ENCODE measurements around the gene RNF168.
"Not testable (repeated sequence)": the region's sequence is repeated elsewhere in the genome, so short reads cannot be mapped to it uniquely, and the experiment has no call there.

Gene RNF168

DNA sequence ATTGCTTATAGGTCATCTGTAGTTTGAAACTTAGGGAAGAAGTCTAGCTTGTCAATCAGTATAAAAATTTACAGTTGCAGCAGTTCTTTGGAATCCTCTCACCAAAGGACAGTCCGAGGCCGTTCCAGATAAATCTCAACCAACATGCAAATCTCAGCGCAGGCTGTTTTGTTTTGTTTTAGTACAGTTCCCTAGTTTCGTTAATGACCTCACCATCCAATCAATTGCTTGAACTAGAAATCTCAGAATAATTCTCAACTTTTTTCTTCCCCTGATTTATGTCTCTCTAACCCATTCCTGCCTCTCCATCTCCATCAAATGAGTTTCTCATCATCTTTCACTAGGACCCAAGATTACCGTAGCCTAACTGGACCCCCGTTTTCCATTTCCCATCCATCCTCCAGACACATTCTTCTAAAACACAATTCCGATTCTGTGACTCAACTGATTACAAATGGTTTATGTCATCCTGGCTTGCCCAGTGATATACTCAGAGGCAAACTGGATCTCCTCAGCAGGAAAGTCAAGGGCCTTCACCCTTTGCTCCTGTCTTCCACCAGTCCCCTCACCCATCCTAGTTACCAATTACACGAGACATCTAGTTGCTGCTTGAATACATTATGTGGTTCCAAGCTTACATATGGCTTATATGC is 10.3 kb upstream of the RNF168 start:
- TF ChIP-seq, protein P1, sequence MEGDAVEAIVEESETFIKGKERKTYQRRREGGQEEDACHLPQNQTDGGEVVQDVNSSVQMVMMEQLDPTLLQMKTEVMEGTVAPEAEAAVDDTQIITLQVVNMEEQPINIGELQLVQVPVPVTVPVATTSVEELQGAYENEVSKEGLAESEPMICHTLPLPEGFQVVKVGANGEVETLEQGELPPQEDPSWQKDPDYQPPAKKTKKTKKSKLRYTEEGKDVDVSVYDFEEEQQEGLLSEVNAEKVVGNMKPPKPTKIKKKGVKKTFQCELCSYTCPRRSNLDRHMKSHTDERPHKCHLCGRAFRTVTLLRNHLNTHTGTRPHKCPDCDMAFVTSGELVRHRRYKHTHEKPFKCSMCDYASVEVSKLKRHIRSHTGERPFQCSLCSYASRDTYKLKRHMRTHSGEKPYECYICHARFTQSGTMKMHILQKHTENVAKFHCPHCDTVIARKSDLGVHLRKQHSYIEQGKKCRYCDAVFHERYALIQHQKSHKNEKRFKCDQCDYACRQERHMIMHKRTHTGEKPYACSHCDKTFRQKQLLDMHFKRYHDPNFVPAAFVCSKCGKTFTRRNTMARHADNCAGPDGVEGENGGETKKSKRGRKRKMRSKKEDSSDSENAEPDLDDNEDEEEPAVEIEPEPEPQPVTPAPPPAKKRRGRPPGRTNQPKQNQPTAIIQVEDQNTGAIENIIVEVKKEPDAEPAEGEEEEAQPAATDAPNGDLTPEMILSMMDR (IDR thresholded peaks at IDR 0.05; ENCODE audit: low read depth, low read length) = no peak
- H3K4me3 ChIP-seq (ENCODE audit: low read depth, low read length) = no peak overlapping the region

- H3K4me3 ChIP-seq (ENCODE audit: low read depth, low read length) = not testable (repeated sequence)
These were observed 8.3 kb upstream of the RNF168 start for GRCh38 chr3:196511646-196512425.

GRCh38 chr3:196511108-196511507 is 7.5 kb upstream of the RNF168 start:
- H3K4me3 ChIP-seq (ENCODE audit: low read depth, low read length) = not testable (repeated sequence)

GRCh38 chr3:196506687-196507086 is 3.1 kb upstream of the RNF168 start:
- TF ChIP-seq, protein P1 (IDR thresholded peaks at IDR 0.05; ENCODE audit: low read depth, low read length) = no peak
- H3K4me3 ChIP-seq (ENCODE audit: low read depth, low read length) = no peak overlapping the region

DNA sequence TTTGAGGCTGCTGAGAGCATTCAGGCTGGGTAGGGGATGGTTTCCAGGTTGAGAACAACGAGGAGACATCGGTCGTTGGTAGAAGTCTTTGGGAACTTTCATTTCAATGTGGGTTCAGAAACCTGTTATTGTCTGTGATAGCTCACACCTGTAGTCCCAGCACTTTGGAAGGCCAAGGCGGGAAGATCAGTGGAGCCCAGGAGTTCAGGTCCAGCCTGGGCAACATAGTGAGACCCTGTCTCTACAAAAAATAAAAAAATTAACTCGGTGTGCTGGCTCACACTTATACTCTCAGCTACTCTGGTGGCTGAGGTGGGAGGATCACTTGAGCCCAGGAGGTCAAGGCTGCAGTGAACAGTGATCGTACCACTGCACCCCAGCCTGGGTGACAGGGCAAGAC is 988 bp upstream of the RNF168 start:
- TF ChIP-seq, protein P1 (IDR thresholded peaks at IDR 0.05; ENCODE audit: low read depth, low read length) = no peak
- no peak overlapping the region for H3K4me3 ChIP-seq (ENCODE audit: low read depth, low read length)

DNA sequence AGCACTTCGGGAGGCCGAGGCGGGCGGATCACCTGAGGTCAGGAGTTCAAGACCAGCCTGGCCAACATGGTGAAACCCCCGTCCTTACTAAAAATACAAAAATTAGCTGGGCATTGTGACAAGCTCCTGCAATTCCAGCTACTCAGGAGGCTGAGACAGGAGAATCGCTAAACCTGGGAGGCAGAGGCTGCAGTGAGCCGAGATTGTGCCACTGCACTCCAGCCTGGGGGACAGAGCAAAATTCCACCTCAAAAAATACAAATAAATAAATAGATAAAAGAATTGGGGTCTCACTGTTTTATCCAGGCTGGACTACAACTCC is 470 bp upstream of the RNF168 start:
- peak overlapping the region; percentile 98 for H3K4me3 ChIP-seq (ENCODE audit: low read depth, low read length)

DNA sequence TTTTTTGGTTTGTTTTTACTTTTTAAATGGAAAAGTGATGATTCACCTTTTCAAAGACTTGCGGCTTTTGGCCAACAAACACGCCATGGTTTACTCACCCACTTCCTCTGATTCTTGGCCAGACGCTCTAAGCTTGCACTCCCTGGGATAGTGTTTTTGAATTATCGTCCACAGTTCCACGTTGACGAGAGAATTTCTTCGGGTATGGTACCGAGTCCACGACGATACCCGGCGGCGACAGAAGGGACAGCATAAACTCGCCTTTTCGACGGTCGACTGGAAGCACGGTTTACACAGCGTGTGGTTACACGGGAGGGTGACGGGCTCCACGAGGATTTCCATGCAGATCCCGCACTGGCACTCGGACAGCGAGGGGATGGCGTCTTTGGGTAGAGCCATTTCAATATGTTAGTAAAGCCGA is 783 bp downstream of the RNF168 start:
- TF ChIP-seq, protein P1 (IDR thresholded peaks at IDR 0.05; ENCODE audit: low read depth, low read length) = no peak
- H3K4me3 ChIP-seq (ENCODE audit: low read depth, low read length) = peak overlapping the region; percentile 98

- peak overlapping the region; percentile 98 for H3K4me3 ChIP-seq (ENCODE audit: low read depth, low read length)
- TF ChIP-seq, protein P1 (IDR thresholded peaks at IDR 0.05; ENCODE audit: low read depth, low read length) = no peak
These were observed 2.1 kb downstream of the RNF168 start for GRCh38 chr3:196501316-196502044.

Data from WI38 (cell line).